Right atrium auricular region (tissue), 2 donors: ENCODE measurements around the gene FAM200A. TPM values are rescaled to one million over a fixed set of nuclear protein-coding genes. Genes with fewer than 3 reads are reported as not detected.

Source experiments
- DNase-seq: peaks from one replicate; pipeline ENCODE4 v3.0.0-alpha.2; 2019; ENCODE audit warnings: low spot score
- H3K27ac ChIP-seq, 2 donors: fragments of 200-600 bp; sonication (generic); 1 replicate in 1 of 2; 2 replicates in 1 of 2; pipeline ENCODE4 v1.5.1; 2016 to 2019
- H3K27me3 ChIP-seq, 2 donors: fragments of 200-600 bp; sonication (generic); one replicate each; pipeline versions ENCODE4 v1.5.1 to v1.6.0; 2017 to 2019
- H3K36me3 ChIP-seq: fragments of 200-600 bp; sonication (generic); one replicate; pipeline ENCODE4 v1.5.1; 2016
- H3K4me1 ChIP-seq, 2 donors: fragments of 200-600 bp; sonication (generic); one replicate each; pipeline versions ENCODE4 v1.5.1 to v1.6.0; 2017 to 2019
- H3K4me3 ChIP-seq, 2 donors: fragments of 200-600 bp; sonication (generic); 1 replicate in 1 of 2; 2 replicates in 1 of 2; pipeline ENCODE4 v1.5.1; 2017 to 2019; ENCODE audit warnings: mild to moderate bottlenecking in 1 of 2, moderate library complexity in 1 of 2
- H3K9me3 ChIP-seq, 2 donors: fragments of 200-600 bp; sonication (generic); one replicate each; pipeline ENCODE4 v1.5.1; 2019
- CTCF ChIP-seq, 2 donors: fragments of 200-600 bp; sonication (generic); IDR thresholded peaks; one replicate each; pipeline ENCODE4 v1.5.1; 2019; ENCODE audit warnings: antibody characterized with exemption in 2 of 2
- total RNA-seq, 2 donors: library from RNA; depleted of rRNA; stranded (reverse); fragments of >200 nt; gene quantifications; one replicate each; pipeline ENCODE4 v1.1.0, GENCODE V29; 2016

The FAM200A gene
- total RNA-seq, 2 donors from 2014 or later: 4.6 to 5.0 TPM

GRCh38 chr7:99541212-99541611, 10.7 kb downstream of the FAM200A start:
- no peak for DNase-seq
- Histone ChIP-seq H3K27ac (no peak overlapping the region), H3K4me3 (no peak overlapping the region), H3K4me1 (no peaks in the 10 kb centered on the region), H3K36me3 (no peaks in the 10 kb centered on the region), H3K9me3 (peaks cover 5 to 24% of the 10 kb centered on the region in 2 donors), H3K27me3 (no peaks in the 10 kb centered on the region)
- TF ChIP-seq CTCF (IDR thresholded peaks at IDR 0.05): no peak

GRCh38 chr7:99540542-99540941, 11.4 kb downstream of the FAM200A start:
- no peak for DNase-seq
- Histone ChIP-seq H3K4me1 (no peaks in the 10 kb centered on the region), H3K36me3 (no peaks in the 10 kb centered on the region), H3K27me3 (no peaks in the 10 kb centered on the region), H3K27ac (no peak overlapping the region), H3K4me3 (no peak overlapping the region), H3K9me3 (peaks cover 5 to 24% of the 10 kb centered on the region in 2 donors)
- no peak for TF ChIP-seq CTCF (IDR thresholded peaks at IDR 0.05)

GRCh38 chr7:99539213-99539811, 12.6 kb downstream of the FAM200A start:
- no peak for TF ChIP-seq CTCF (IDR thresholded peaks at IDR 0.05)
- peaks cover 5 to 24% of the 10 kb centered on the region in 2 donors for H3K9me3 ChIP-seq
- H3K4me1 ChIP-seq: no peaks in the 10 kb centered on the region
- H3K27me3 ChIP-seq: no peaks in the 10 kb centered on the region
- no peak overlapping the region for H3K27ac ChIP-seq
- no peak overlapping the region for H3K4me3 ChIP-seq
- no peak for DNase-seq
- no peaks in the 10 kb centered on the region for H3K36me3 ChIP-seq

GRCh38 chr7:99535667-99536066, 16.2 kb downstream of the FAM200A start:
- Histone ChIP-seq H3K27ac (no peak overlapping the region), H3K4me1 (no peaks in the 10 kb centered on the region), H3K27me3 (no peaks in the 10 kb centered on the region), H3K9me3 (peaks cover 19 to 42% of the 10 kb centered on the region in 2 donors), H3K36me3 (peaks cover 26% of the 10 kb centered on the region), H3K4me3 (no peak overlapping the region)
- TF ChIP-seq CTCF (IDR thresholded peaks at IDR 0.05): no peak
- DNase-seq: no peak

- no peak overlapping the region for H3K4me3 ChIP-seq
- H3K9me3 ChIP-seq: peaks cover 19 to 56% of the 10 kb centered on the region in 2 donors
- no peaks in the 10 kb centered on the region for H3K27me3 ChIP-seq
- no peak overlapping the region for H3K27ac ChIP-seq
- DNase-seq: no peak
- no peak for TF ChIP-seq CTCF (IDR thresholded peaks at IDR 0.05)
- H3K36me3 ChIP-seq: peaks cover 59% of the 10 kb centered on the region
- H3K4me1 ChIP-seq: no peaks in the 10 kb centered on the region
Measured at GRCh38 chr7:99531354-99531765, 20.6 kb downstream of the FAM200A start.
